ENCODE results near the gene RWDD2A.

RWDD2A gene

GRCh38 chr6:83192871-83193746 lies at the start of gene RWDD2A, which contains the start of gene PGM3:
RWDD2A (plus strand) TSS chr6:83193357; CDS start chr6:83194452, 1,095 bp downstream.
PGM3 (minus strand) TSS chr6:83193265; CDS start chr6:83191012, 2,253 bp downstream.
- Histone ChIP-seq H3K27ac (no peak within 1 kb of the TSS), H4K20me1 (ENCODE audit: insufficient read depth) (no peaks in the 10 kb centered on the region), H3K36me3 (ENCODE audit: insufficient read depth) (no peaks in the 10 kb centered on the region), H3K79me2 (ENCODE audit: insufficient read depth, low read depth) (no peaks in the 10 kb centered on the region), H3K4me2 (peak within 1 kb of the TSS; percentile 71), H3K4me3 (IDR thresholded peaks at IDR 0.05; ENCODE audit: insufficient read depth, low read depth, low read length) (no peak within 1 kb of the TSS), H3K27me3 (ENCODE audit: insufficient read depth, low read depth) (no peaks in the 10 kb centered on the region), H3K9ac (peak within 1 kb of the TSS; percentile 51; the same call in 1 of the 2 replicates), H2AFZ (ENCODE audit: low read depth) (peak within 1 kb of the TSS; percentile 71), H3K4me1 (ENCODE audit: low read depth, poor library complexity, severe bottlenecking) (peaks cover 5% of the 10 kb centered on the region)
- TF ChIP-seq, protein P1, sequence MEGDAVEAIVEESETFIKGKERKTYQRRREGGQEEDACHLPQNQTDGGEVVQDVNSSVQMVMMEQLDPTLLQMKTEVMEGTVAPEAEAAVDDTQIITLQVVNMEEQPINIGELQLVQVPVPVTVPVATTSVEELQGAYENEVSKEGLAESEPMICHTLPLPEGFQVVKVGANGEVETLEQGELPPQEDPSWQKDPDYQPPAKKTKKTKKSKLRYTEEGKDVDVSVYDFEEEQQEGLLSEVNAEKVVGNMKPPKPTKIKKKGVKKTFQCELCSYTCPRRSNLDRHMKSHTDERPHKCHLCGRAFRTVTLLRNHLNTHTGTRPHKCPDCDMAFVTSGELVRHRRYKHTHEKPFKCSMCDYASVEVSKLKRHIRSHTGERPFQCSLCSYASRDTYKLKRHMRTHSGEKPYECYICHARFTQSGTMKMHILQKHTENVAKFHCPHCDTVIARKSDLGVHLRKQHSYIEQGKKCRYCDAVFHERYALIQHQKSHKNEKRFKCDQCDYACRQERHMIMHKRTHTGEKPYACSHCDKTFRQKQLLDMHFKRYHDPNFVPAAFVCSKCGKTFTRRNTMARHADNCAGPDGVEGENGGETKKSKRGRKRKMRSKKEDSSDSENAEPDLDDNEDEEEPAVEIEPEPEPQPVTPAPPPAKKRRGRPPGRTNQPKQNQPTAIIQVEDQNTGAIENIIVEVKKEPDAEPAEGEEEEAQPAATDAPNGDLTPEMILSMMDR (conservative IDR thresholded peaks at IDR 0.05; ENCODE audit: low read depth, low read length), result no peak

GRCh38 chr6:83151114-83151513 lies 42.0 kb upstream of the RWDD2A start:
- Histone ChIP-seq H3K27ac (no peak overlapping the region), H3K27me3 (ENCODE audit: insufficient read depth, low read depth) (no peaks in the 10 kb centered on the region), H3K36me3 (ENCODE audit: insufficient read depth) (no peaks in the 10 kb centered on the region), H3K4me2 (no peak overlapping the region), H3K9ac (no peak overlapping the region), H3K4me3 (IDR thresholded peaks at IDR 0.05; ENCODE audit: insufficient read depth, low read depth, low read length) (no peak overlapping the region), H4K20me1 (ENCODE audit: insufficient read depth) (no peaks in the 10 kb centered on the region), H2AFZ (ENCODE audit: low read depth) (no peak overlapping the region), H3K4me1 (ENCODE audit: low read depth, poor library complexity, severe bottlenecking) (peaks cover 8% of the 10 kb centered on the region), H3K79me2 (ENCODE audit: insufficient read depth, low read depth) (no peaks in the 10 kb centered on the region)
- TF ChIP-seq, protein P1 (conservative IDR thresholded peaks at IDR 0.05; ENCODE audit: low read depth, low read length), result no peak

- Histone ChIP-seq H3K27me3 (ENCODE audit: insufficient read depth, low read depth) (no peaks in the 10 kb centered on the region), H3K4me3 (IDR thresholded peaks at IDR 0.05; ENCODE audit: insufficient read depth, low read depth, low read length) (no peak overlapping the region), H3K27ac (no peak overlapping the region), H2AFZ (ENCODE audit: low read depth) (no peak overlapping the region), H3K9ac (no peak overlapping the region), H3K79me2 (ENCODE audit: insufficient read depth, low read depth) (no peaks in the 10 kb centered on the region), H3K36me3 (ENCODE audit: insufficient read depth) (no peaks in the 10 kb centered on the region), H3K4me1 (ENCODE audit: low read depth, poor library complexity, severe bottlenecking) (peaks cover 8% of the 10 kb centered on the region), H3K4me2 (no peak overlapping the region), H4K20me1 (ENCODE audit: insufficient read depth) (no peaks in the 10 kb centered on the region)
- TF ChIP-seq, protein P1 (conservative IDR thresholded peaks at IDR 0.05; ENCODE audit: low read depth, low read length), result no peak
These were observed 40.2 kb upstream of the RWDD2A start for GRCh38 chr6:83152913-83153312.

DNA sequence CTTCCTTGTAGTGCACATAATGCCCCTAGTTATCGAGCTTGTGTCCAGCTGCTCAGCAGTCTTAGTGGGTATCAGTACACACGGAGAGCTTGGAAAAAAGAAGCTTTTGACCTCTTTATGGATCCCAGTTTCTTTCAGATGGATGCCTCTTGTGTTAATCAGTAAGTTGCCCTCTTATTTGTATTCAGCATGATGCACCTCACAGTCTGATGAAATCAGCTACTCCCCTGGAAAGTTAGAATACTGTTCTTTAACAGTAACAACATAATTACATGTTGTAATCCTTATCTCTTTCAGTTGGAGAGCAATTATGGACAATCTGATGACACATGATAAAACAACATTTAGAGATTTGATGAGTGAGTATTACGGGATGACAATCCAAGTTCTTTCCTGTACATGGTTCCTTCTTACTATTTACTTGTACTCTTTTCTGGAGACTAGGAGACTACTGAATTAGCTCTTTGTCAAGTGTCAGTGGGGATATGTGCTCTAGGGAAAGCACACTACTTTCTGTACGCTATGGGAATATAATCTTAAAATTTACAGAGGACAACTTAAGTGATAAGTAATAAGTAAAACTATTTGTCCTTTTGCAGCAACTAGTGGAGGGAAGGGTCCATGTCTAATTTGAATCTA lies 39.2 kb upstream of the RWDD2A start:
- no peaks in the 10 kb centered on the region for H3K27me3 ChIP-seq (ENCODE audit: insufficient read depth, low read depth)
- H3K79me2 ChIP-seq (ENCODE audit: insufficient read depth, low read depth), result no peaks in the 10 kb centered on the region
- no peak overlapping the region for H3K9ac ChIP-seq
- H2AFZ ChIP-seq (ENCODE audit: low read depth), result no peak overlapping the region
- TF ChIP-seq, protein P1 (conservative IDR thresholded peaks at IDR 0.05; ENCODE audit: low read depth, low read length), result no peak
- no peaks in the 10 kb centered on the region for H3K36me3 ChIP-seq (ENCODE audit: insufficient read depth)
- H3K4me1 ChIP-seq (ENCODE audit: low read depth, poor library complexity, severe bottlenecking), result peaks cover 8% of the 10 kb centered on the region
- no peak overlapping the region for H3K4me3 ChIP-seq (IDR thresholded peaks at IDR 0.05; ENCODE audit: insufficient read depth, low read depth, low read length)
- no peak overlapping the region for H3K4me2 ChIP-seq
- no peak overlapping the region for H3K27ac ChIP-seq
- no peaks in the 10 kb centered on the region for H4K20me1 ChIP-seq (ENCODE audit: insufficient read depth)

Measured in KMS-11 (cell line).